Nephron (organoid): ENCODE results near the gene TPGS1.

Experiments
- H3K27ac Mint-ChIP-seq, 3 experiments: 2 replicates each; pipeline ENCODE4 v1.8.0; 2020; ENCODE audit warnings: mixed read lengths in 3 of 3, mild to moderate bottlenecking in 2 of 3, moderate library complexity in 1 of 3
- H3K27me3 Mint-ChIP-seq: 2 replicates; pipeline ENCODE4 v1.8.0; 2021; ENCODE audit warnings: low read depth, mild to moderate bottlenecking, moderate library complexity, mixed read lengths
- H3K36me3 Mint-ChIP-seq: 2 replicates; pipeline ENCODE4 v1.8.0; 2020; ENCODE audit warnings: low read depth, mixed read lengths
- H3K4me1 Mint-ChIP-seq: 2 replicates; pipeline ENCODE4 v1.8.0; 2020; ENCODE audit warnings: mixed read lengths
- H3K4me3 Mint-ChIP-seq, 3 experiments: 2 replicates each; pipeline ENCODE4 v1.8.0; 2020; ENCODE audit warnings: mild to moderate bottlenecking in 3 of 3, mixed read lengths in 3 of 3, moderate library complexity in 2 of 3
- H3K9me3 Mint-ChIP-seq: 2 replicates; pipeline ENCODE4 v1.8.0; 2020; ENCODE audit warnings: mixed read lengths
- TF ChIP-seq, protein P1 (sequence below), 3 experiments: fragments of 200-600 bp; sonication (generic); IDR thresholded peaks; one replicate each; pipeline ENCODE4 v1.5.0; 2021; ENCODE audit warnings: antibody characterized with exemption in 3 of 3; ENCODE audit not compliant: unreplicated experiment in 3 of 3

TPGS1 gene

DNA sequence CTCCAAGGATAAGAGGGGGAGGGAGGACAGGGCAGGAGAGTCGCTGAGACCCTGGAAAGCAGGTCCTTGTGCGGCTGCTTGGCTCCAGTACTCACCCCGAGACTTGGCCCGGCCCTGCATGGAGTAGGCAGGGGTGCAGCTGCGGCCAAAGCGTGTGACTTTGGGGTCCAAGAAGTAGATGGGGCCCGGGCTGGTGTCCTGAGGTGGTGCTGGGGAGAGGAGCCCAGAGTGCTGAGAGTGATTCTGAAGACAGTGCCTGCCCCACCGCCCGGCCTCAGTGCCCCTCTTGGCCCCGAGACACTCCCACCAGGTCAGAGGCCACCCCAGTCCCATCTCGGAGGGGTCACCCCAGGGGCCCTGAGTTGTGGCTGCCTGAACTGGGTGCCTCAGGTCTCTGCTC is 39.7 kb upstream of the TPGS1 start:
- Mint-ChIP-seq H3K9me3 (no peaks in the 10 kb centered on the region), H3K4me1 (no peaks in the 10 kb centered on the region), H3K27ac (no peak overlapping the region), H3K27me3 (peaks cover 14% of the 10 kb centered on the region), H3K36me3 (no peaks in the 10 kb centered on the region), H3K4me3 (no peak overlapping the region)
- TF ChIP-seq, protein P1, sequence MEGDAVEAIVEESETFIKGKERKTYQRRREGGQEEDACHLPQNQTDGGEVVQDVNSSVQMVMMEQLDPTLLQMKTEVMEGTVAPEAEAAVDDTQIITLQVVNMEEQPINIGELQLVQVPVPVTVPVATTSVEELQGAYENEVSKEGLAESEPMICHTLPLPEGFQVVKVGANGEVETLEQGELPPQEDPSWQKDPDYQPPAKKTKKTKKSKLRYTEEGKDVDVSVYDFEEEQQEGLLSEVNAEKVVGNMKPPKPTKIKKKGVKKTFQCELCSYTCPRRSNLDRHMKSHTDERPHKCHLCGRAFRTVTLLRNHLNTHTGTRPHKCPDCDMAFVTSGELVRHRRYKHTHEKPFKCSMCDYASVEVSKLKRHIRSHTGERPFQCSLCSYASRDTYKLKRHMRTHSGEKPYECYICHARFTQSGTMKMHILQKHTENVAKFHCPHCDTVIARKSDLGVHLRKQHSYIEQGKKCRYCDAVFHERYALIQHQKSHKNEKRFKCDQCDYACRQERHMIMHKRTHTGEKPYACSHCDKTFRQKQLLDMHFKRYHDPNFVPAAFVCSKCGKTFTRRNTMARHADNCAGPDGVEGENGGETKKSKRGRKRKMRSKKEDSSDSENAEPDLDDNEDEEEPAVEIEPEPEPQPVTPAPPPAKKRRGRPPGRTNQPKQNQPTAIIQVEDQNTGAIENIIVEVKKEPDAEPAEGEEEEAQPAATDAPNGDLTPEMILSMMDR (IDR thresholded peaks at IDR 0.05; ENCODE audit: unreplicated experiment in 3 of 3): no peak

DNA sequence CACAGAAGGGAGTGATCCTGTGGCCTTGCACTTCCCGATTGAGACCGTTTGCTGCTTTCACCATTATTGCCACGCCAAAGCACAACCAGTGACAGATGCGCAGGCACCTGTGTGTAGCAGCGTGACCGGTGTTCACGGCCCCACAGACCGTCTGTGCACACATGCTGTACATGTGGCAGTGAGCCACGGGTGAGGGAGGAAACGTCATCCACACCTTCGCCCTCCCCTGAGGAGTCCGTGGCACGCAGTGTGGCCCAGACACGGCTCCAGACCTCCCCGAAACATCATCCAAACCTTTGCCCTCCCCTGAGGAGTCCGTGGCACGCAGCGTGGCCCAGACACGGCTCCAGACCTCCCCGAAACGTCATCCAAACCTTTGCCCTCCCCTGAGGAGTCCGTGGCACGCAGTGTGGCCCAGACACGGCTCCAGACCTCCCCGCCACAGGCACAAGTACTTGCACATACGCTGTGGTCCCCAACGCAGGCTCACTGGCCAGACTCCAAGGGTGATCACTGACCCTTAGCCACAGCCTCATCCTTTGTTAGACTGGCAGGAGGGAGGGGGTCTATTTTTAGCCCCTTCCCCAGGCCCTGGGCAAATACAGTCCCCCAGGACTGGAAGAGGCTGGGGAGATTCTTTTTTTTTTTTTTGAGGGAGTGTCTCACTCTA is 38.6 kb upstream of the TPGS1 start:
- no peaks in the 10 kb centered on the region for H3K9me3 Mint-ChIP-seq
- H3K4me1 Mint-ChIP-seq: no peaks in the 10 kb centered on the region
- H3K27me3 Mint-ChIP-seq: peaks cover 11% of the 10 kb centered on the region
- no peak overlapping the region for H3K27ac Mint-ChIP-seq
- TF ChIP-seq, protein P1 (IDR thresholded peaks at IDR 0.05; ENCODE audit: unreplicated experiment in 3 of 3): no peak
- no peaks in the 10 kb centered on the region for H3K36me3 Mint-ChIP-seq
- no peak overlapping the region for H3K4me3 Mint-ChIP-seq

DNA sequence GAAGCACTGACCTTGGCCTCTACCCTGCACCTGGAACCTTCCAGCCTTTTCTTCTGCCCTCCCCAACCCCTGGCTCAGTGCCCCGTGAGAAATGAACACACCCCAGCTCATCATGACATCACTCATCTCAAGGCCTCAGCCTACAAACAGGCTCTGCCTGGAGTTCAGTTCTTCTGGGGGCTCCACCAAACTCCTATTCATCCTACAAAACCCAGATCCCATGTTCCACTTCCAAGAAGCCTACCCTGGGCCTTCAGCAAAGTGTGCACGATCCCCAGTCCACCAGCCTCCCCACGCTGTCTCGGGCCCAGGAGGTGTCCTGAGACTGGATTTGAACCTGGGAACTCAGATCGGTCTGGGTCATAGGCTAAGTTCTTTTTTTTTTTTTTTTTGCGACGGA is 37.5 kb upstream of the TPGS1 start:
- no peaks in the 10 kb centered on the region for H3K36me3 Mint-ChIP-seq
- H3K27me3 Mint-ChIP-seq: peaks cover 11% of the 10 kb centered on the region
- no peak overlapping the region for H3K27ac Mint-ChIP-seq
- no peaks in the 10 kb centered on the region for H3K4me1 Mint-ChIP-seq
- TF ChIP-seq, protein P1 (IDR thresholded peaks at IDR 0.05; ENCODE audit: unreplicated experiment in 3 of 3): no peak
- H3K9me3 Mint-ChIP-seq: no peaks in the 10 kb centered on the region
- H3K4me3 Mint-ChIP-seq: no peak overlapping the region

DNA sequence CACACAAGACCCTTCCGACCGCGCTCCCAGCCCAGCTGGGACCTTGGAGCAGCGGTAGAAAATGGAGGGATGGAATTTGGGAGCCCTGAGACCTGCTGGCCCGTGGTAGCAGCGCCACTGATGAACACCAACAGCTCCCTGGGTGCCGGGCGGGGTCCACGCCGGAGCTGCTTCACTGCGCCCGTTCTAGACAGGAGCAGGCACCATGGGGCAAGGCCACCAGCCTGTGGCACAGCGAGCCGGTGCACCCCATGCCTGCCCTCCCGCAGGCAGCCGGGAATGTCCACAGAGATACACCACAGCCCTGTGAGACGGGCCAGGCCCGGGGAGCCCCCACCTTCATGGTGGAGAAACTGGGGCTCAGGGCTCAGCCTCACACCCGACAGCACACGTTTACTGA is 36.6 kb upstream of the TPGS1 start:
- TF ChIP-seq, protein P1 (IDR thresholded peaks at IDR 0.05; ENCODE audit: unreplicated experiment in 3 of 3): no peak
- Mint-ChIP-seq H3K4me3 (no peak overlapping the region), H3K36me3 (no peaks in the 10 kb centered on the region), H3K27me3 (peaks cover 17% of the 10 kb centered on the region), H3K9me3 (no peaks in the 10 kb centered on the region), H3K27ac (no peak overlapping the region), H3K4me1 (no peaks in the 10 kb centered on the region)

DNA sequence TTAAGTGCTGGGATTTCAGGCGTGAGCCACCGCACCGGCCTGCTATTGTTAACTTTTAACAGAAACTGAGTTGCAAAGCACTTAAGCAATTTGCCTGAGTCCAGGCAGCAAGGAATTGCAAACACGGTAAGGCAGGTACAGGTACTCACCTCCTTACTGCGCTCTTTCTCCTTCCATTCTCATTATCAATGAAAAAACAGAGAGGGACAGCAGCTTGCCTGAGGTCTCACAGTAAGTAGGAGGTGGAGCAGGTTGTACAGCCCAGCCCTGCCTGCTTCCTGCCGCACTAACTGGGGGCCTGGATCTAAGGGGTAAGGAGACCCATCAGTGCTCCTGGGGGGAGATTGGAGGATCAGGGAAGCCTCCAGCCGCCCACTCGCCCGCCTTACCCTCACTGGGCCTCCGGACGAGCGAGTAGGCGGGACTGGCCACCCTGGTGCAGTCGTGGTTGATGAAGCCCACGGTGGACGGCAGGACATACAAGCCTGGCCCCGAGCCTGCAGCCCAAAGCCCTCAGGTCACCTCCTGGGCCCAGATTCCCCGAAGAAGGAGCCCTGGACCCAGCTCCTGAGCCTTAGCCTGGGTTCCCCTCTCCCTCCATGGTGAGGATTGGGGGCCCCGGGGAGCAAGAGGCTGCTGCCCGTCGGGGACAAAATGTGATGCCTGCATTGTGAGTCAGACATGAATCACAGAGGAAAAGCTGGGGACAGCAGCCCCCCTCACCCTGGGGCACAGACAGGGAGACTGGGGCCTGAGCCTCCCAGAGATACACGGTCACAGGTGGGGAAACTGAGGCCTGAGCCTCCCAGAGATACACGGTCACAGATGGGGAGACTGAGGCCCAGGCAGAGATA is 35.1 kb upstream of the TPGS1 start:
- Mint-ChIP-seq H3K4me1 (no peaks in the 10 kb centered on the region), H3K36me3 (no peaks in the 10 kb centered on the region), H3K27me3 (peaks cover 20% of the 10 kb centered on the region), H3K4me3 (no peak overlapping the region), H3K27ac (no peak overlapping the region), H3K9me3 (no peaks in the 10 kb centered on the region)
- TF ChIP-seq, protein P1 (IDR thresholded peaks at IDR 0.05; ENCODE audit: unreplicated experiment in 3 of 3): no peak
